IMR-90 (cell line): Measurements from ENCODE around the gene DGKZ. TPM values are rescaled to one million over a fixed set of nuclear protein-coding genes. Genes with fewer than 3 reads are reported as not detected.

Experiments used
- ATAC-seq: fragments of 200-7000 bp; cut with Tn5 transposase; 2 replicates; pipeline ENCODE4 v1.9.1; 2020; ENCODE audit warnings: low read depth, mild to moderate bottlenecking, moderate library complexity
- BruUV-seq: library from RNA; stranded (reverse); fragments of 400-500 nt; replicated peaks from 2 replicates; lab custom pipeline; 2021; lab: Mats Ljungman, UMichigan
- CTCF ChIA-PET: fragments of 300-600 bp; formaldehyde crosslinking; extraction: SDS; loops from one replicate; lab custom pipeline; 2021; ENCODE audit warnings: antibody characterized with exemption; lab: Yijun Ruan, JAX
- POLR2A ChIA-PET: fragments of 300-600 bp; sonication (Branson Sonifier 250); formaldehyde crosslinking; loops from one replicate; lab custom pipeline; 2022; ENCODE audit warnings: antibody characterized with exemption; ENCODE audit not compliant: unreplicated experiment; lab: Charles Lee
- DNase-seq: peaks from one replicate; pipeline ENCODE4 v3.0.0; 2013
- H2AFZ ChIP-seq: replicated peaks from 2 replicates; pipeline ENCODE3; 2013; ENCODE audit warnings: low read length, mild to moderate bottlenecking; ENCODE audit not compliant: poor library complexity
- H2AK5ac ChIP-seq: 2 replicates; pipeline ENCODE4 v1.6.1; 2013; ENCODE audit warnings: low read depth, low read length, inconsistent platforms
- H2AK9ac ChIP-seq: replicated peaks from 2 replicates; pipeline ENCODE3; 2013; ENCODE audit warnings: mild to moderate bottlenecking, low read depth, low read length, moderate library complexity; ENCODE audit not compliant: poor library complexity
- H2BK120ac ChIP-seq: 2 replicates; pipeline ENCODE4 v1.6.1; 2013; ENCODE audit warnings: low read depth, low read length, inconsistent platforms
- H2BK15ac ChIP-seq: 3 replicates; pipeline ENCODE4 v1.6.1; 2013; ENCODE audit warnings: low read depth, low read length, inconsistent platforms
- H2BK20ac ChIP-seq: 2 replicates; pipeline ENCODE4 v1.6.1; 2013; ENCODE audit warnings: low read depth, mild to moderate bottlenecking, inconsistent platforms, low read length, moderate library complexity
- H2BK5ac ChIP-seq: 2 replicates; pipeline ENCODE4 v1.6.1; 2013; ENCODE audit warnings: mild to moderate bottlenecking, low read depth, low read length, inconsistent platforms; ENCODE audit not compliant: poor library complexity, severe bottlenecking
- H3K14ac ChIP-seq: replicated peaks from 2 replicates; pipeline ENCODE4 v1.6.1; 2013; ENCODE audit warnings: low read depth, low read length, inconsistent platforms
- H3K18ac ChIP-seq: 2 replicates; pipeline ENCODE4 v1.6.1; 2013; ENCODE audit warnings: low read depth, low read length, control low read depth
- H3K23ac ChIP-seq: 2 replicates; pipeline ENCODE4 v1.6.1; 2013; ENCODE audit warnings: low read depth, low read length, inconsistent platforms
- H3K27ac ChIP-seq: 2 replicates; pipeline ENCODE4 v1.5.1; 2013; ENCODE audit warnings: mild to moderate bottlenecking, control low read depth, low read length; ENCODE audit not compliant: insufficient read depth
- H3K27me3 ChIP-seq: 2 replicates; pipeline ENCODE4 v1.6.1; 2013; ENCODE audit warnings: low read length; ENCODE audit not compliant: control insufficient read depth, insufficient read depth
- H3K36me3 ChIP-seq: 2 replicates; pipeline ENCODE4 v1.6.1; 2013; ENCODE audit warnings: low read length, mixed read lengths; ENCODE audit not compliant: control insufficient read depth, insufficient read depth
- H3K4ac ChIP-seq: 2 replicates; pipeline ENCODE4 v1.6.1; 2013; ENCODE audit warnings: low read depth, low read length, inconsistent platforms
- H3K4me1 ChIP-seq: 2 replicates; pipeline ENCODE4 v1.6.1; 2013; ENCODE audit warnings: low read length, mixed read lengths; ENCODE audit not compliant: control insufficient read depth, insufficient read depth
- H3K4me2 ChIP-seq: 2 replicates; pipeline ENCODE4 v1.6.1; 2013; ENCODE audit warnings: low read depth, mild to moderate bottlenecking, control low read depth, low read length, moderate library complexity
- H3K4me3 ChIP-seq: 2 replicates; pipeline ENCODE4 v1.5.1; 2013; ENCODE audit warnings: low read depth, mild to moderate bottlenecking, control low read depth, low read length, moderate library complexity; ENCODE audit not compliant: insufficient read depth
- H3K56ac ChIP-seq: 2 replicates; pipeline ENCODE4 v1.6.1; 2013; ENCODE audit warnings: low read length, inconsistent platforms; ENCODE audit not compliant: insufficient read depth; ENCODE audit errors: extremely low read depth
- H3K79me1 ChIP-seq, 2 experiments: 2 replicates each; pipeline ENCODE4 v1.6.1; 2013; ENCODE audit warnings: low read length in 2 of 2, inconsistent platforms in 1 of 2, low read depth in 1 of 2
- H3K9ac ChIP-seq: 2 replicates; pipeline ENCODE4 v1.6.1; 2013; ENCODE audit warnings: low read depth, low read length, control low read depth
- H3K9me1 ChIP-seq: 2 replicates; pipeline ENCODE4 v1.6.1; 2013; ENCODE audit warnings: low read length, inconsistent platforms; ENCODE audit not compliant: insufficient read depth
- H3K9me3 ChIP-seq: 2 replicates; pipeline ENCODE4 v1.6.1; 2013; ENCODE audit warnings: low read length; ENCODE audit not compliant: control insufficient read depth, insufficient read depth
- H4K20me1 ChIP-seq: 2 replicates; pipeline ENCODE4 v1.6.1; 2013; ENCODE audit warnings: low read length, inconsistent platforms; ENCODE audit not compliant: insufficient read depth
- H4K5ac ChIP-seq: 2 replicates; pipeline ENCODE4 v1.6.1; 2013; ENCODE audit warnings: mild to moderate bottlenecking, low read depth, low read length, control low read depth
- H4K8ac ChIP-seq, 2 experiments: 2 replicates each; pipeline ENCODE4 v1.6.1; 2013; ENCODE audit warnings: low read depth in 2 of 2, low read length in 2 of 2, control low read depth in 1 of 2, inconsistent platforms in 1 of 2
- H4K91ac ChIP-seq: 2 replicates; pipeline ENCODE4 v1.6.1; 2013; ENCODE audit warnings: low read depth, low read length, inconsistent platforms; ENCODE audit not compliant: insufficient read depth
- BHLHE40 ChIP-seq: fragments of 150-350 bp; IDR thresholded peaks from 2 replicates; pipeline ENCODE4 v1.6.1; 2016; ENCODE audit warnings: mild to moderate bottlenecking, low read depth, low read length
- CEBPB ChIP-seq: IDR thresholded peaks from 2 replicates; pipeline ENCODE4 v1.6.1; 2012; ENCODE audit warnings: low read depth, low read length, improper control_type of control experiment
- CHD1 ChIP-seq: IDR thresholded peaks from 2 replicates; pipeline ENCODE4 v1.6.1; 2012; ENCODE audit warnings: low read depth, low read length, improper control_type of control experiment
- FOS ChIP-seq: fragments of 150-350 bp; IDR thresholded peaks from 2 replicates; pipeline ENCODE4 v1.6.1; 2016; ENCODE audit warnings: low read depth, low read length
- MAFK ChIP-seq: IDR thresholded peaks from 2 replicates; pipeline ENCODE4 v1.6.1; 2012; ENCODE audit warnings: low read depth, low read length, improper control_type of control experiment
- MAZ ChIP-seq: IDR thresholded peaks from 2 replicates; pipeline ENCODE4 v1.6.1; 2012; ENCODE audit warnings: low read depth, mild to moderate bottlenecking, low read length, improper control_type of control experiment, moderate library complexity, borderline replicate concordance
- MXI1 ChIP-seq: IDR thresholded peaks from 2 replicates; pipeline ENCODE4 v1.6.1; 2012; ENCODE audit warnings: low read depth, mild to moderate bottlenecking, low read length, moderate library complexity, borderline replicate concordance
- NFE2L2 ChIP-seq: fragments of 150-350 bp; IDR thresholded peaks from 2 replicates; pipeline ENCODE4 v1.6.1; 2016; ENCODE audit warnings: low read depth, mild to moderate bottlenecking, low read length
- POLR2A ChIP-seq: IDR thresholded peaks from 2 replicates; pipeline ENCODE4 v1.6.1; 2012; ENCODE audit warnings: mild to moderate bottlenecking, low read depth, low read length
- RAD21 ChIP-seq: IDR thresholded peaks from 2 replicates; pipeline ENCODE4 v1.6.1; 2012; ENCODE audit warnings: low read length, improper control_type of control experiment
- RCOR1 ChIP-seq: IDR thresholded peaks from 2 replicates; pipeline ENCODE4 v1.6.1; 2012; ENCODE audit warnings: mild to moderate bottlenecking, low read length, improper control_type of control experiment; ENCODE audit not compliant: insufficient replicate concordance
- RFX5 ChIP-seq: IDR thresholded peaks from 2 replicates; pipeline ENCODE4 v1.8.0; 2012; ENCODE audit warnings: low read depth, mild to moderate bottlenecking, low read length, moderate library complexity
- SMC3 ChIP-seq: fragments of 150-350 bp; IDR thresholded peaks from 2 replicates; pipeline ENCODE4 v1.6.1; 2016; ENCODE audit warnings: low read depth, mild to moderate bottlenecking, antibody characterized with exemption, low read length, moderate library complexity
- WGBS, 2 experiments: methylation state at CpG; one replicate each; pipeline versions ENCODE4 v1.1.5 to v1.1.7; 2013; ENCODE audit warnings: missing lambda C conversion rate in 2 of 2; ENCODE audit not compliant: insufficient read length in 1 of 2; ENCODE audit errors: extremely low coverage in 2 of 2; 5-methylcytosine and 5-hydroxymethylcytosine counted together
- dilution Hi-C: fragments of 300-500 bp; cut with HindIII; formaldehyde crosslinking; loops from one replicate; pipeline ENCODE4 v1.14.3; 2018; ENCODE audit warnings: low sequenced_read_pairs; ENCODE audit not compliant: unreplicated experiment
- in situ Hi-C: fragments of 300-500 bp; cut with MboI; formaldehyde crosslinking; loops from 3 replicates; pipeline ENCODE4 v1.14.3; 2019; ENCODE audit warnings: low sequenced_read_pairs, inconsistent platforms, mixed read lengths
- intact Hi-C: fragments of 100-400 bp; cut with micrococcal nuclease; formaldehyde crosslinking; loops from 2 replicates; pipeline ENCODE4 v1.10.0; 2022
- polyA plus RNA-seq, 3 experiments: library from polyadenylated mRNA; depleted of rRNA; stranded (reverse); fragments of >200 nt; gene quantifications; 2 replicates each; pipeline ENCODE4 v1.2.3, GENCODE V29; 2012; ENCODE audit warnings: low replicate concordance in 1 of 3
- total RNA-seq: library from RNA; depleted of rRNA; stranded (reverse); fragments of >200 nt; gene quantifications from 2 replicates; pipeline ENCODE4 v1.2.3, GENCODE V29; 2012
- TF ChIP-seq, protein P1 (sequence below): fragments of 150-350 bp; IDR thresholded peaks from 2 replicates; pipeline ENCODE4 v1.6.1; 2017; ENCODE audit warnings: mild to moderate bottlenecking, antibody characterized with exemption, low read length, low read depth
- TF ChIP-seq, protein P2 (sequence below): conservative IDR thresholded peaks from 2 replicates; pipeline ENCODE4 v1.5.1; 2012; ENCODE audit warnings: mild to moderate bottlenecking, low read depth, low read length, improper control_type of control experiment

Gene DGKZ
- total and polyA plus RNA-seq, 2 of the 4 experiments (the other 2 are of a cell fraction): 46.8 to 62.0 TPM

DNA sequence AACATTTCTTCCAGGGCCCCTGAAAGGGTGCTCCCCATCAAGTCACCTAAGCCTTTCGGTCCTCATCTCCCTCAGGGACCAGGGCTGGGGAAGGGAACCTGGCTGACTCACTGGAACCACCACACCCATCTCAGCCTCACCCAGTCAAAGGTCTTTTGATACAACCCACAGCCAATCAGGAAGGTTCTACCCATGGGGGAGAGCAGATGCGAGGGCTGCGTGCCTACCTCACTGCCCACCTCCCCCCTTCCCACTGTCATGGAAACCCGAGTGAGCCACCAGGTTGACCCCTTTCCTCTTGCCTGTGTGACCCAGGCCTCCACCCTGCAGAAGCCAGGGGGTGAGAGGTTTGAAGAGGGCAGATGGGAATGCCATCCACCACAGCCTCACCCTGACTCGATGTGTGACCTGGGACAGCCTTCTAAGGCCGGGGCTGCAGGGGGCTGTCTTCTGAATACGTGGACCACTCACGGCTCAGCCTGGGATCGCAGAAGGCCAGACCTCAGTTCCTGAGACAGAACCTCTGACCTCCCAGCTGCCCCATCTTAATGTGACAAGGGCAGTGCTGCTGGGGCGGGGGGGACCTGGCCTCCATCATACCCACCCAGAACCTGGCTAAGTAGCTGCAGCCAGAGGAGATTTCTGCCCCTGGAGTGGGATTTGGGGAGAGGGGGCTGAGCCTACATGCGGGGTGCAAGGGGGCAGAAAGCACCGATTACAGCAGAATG is 36.9 kb downstream of the DGKZ start:
- H3K23ac ChIP-seq: no peak overlapping the region
- no peak overlapping the region for H3K27ac ChIP-seq
- no peak overlapping the region for H3K4ac ChIP-seq
- 0 out of 2 replicates have a peak, but pooled peaks cover 5% of the 10 kb centered on the region for H3K9me1 ChIP-seq
- POLR2A ChIA-PET: interaction anchor here (0.6 kb wide), 1 partner anchor 314 kb away, joined by 5 read pairs; no protein-coding TSS in a partner anchor
- peaks cover 12% of the 10 kb centered on the region for H3K4me1 ChIP-seq
- no peak overlapping the region for H2BK5ac ChIP-seq
- dilution Hi-C loops: no loop called here
- DNase-seq: no peak
- no TSS peak for BruUV-seq
- no peak overlapping the region for H2AK5ac ChIP-seq
- no peak overlapping the region for H3K9ac ChIP-seq
- in situ Hi-C loops: no loop called here
- no peak overlapping the region for H4K8ac ChIP-seq
- no peaks in the 10 kb centered on the region for H3K9me3 ChIP-seq
- peaks cover 0 to 11% of the 10 kb centered on the region in 2 experiments; a peak in 2 of 4 replicates for H3K79me1 ChIP-seq
- H2BK120ac ChIP-seq: no peak overlapping the region
- H2AFZ ChIP-seq: no peak overlapping the region
- H4K91ac ChIP-seq: no peak overlapping the region
- no peak overlapping the region for H4K5ac ChIP-seq
- no peak overlapping the region for H3K4me2 ChIP-seq
- H3K4me3 ChIP-seq: no peak overlapping the region
- H3K14ac ChIP-seq: no peak overlapping the region
- H3K27me3 ChIP-seq: peaks cover 15% of the 10 kb centered on the region
- no CpG with 5 or more reads among the region's 12 CpGs for WGBS, 2 experiments
- H2BK20ac ChIP-seq: no peak overlapping the region
- no peak overlapping the region for H2BK15ac ChIP-seq
- peaks cover 3% of the 10 kb centered on the region for H4K20me1 ChIP-seq
- no peak overlapping the region for H2AK9ac ChIP-seq
- no peak overlapping the region for H3K56ac ChIP-seq
- H3K36me3 ChIP-seq: no peaks in the 10 kb centered on the region
- intact Hi-C loops: loop anchor here (10.0 kb wide), 1 partner anchor 301 kb away; no protein-coding TSS in a partner anchor
- no peak for ATAC-seq
- no peak overlapping the region for H3K18ac ChIP-seq
- CTCF ChIA-PET: interaction anchor here (0.5 to 1.5 kb wide), 4 partner anchors 8 to 739 kb away, joined by 3 to 4 read pairs (median 4); partner anchors contain the start of gene CHRM4
- no peak for TF ChIP-seq FOS
- TF ChIP-seq, protein P1, sequence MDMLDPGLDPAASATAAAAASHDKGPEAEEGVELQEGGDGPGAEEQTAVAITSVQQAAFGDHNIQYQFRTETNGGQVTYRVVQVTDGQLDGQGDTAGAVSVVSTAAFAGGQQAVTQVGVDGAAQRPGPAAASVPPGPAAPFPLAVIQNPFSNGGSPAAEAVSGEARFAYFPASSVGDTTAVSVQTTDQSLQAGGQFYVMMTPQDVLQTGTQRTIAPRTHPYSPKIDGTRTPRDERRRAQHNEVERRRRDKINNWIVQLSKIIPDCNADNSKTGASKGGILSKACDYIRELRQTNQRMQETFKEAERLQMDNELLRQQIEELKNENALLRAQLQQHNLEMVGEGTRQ: no peak
- TF ChIP-seq MAFK: no peak
- TF ChIP-seq RCOR1: no peak
- no peak for TF ChIP-seq MXI1
- TF ChIP-seq MAZ: no peak
- no peak for TF ChIP-seq BHLHE40
- TF ChIP-seq RAD21: no peak
- no peak for TF ChIP-seq CEBPB
- TF ChIP-seq RFX5: no peak
- TF ChIP-seq CHD1: no peak
- TF ChIP-seq, protein P2, sequence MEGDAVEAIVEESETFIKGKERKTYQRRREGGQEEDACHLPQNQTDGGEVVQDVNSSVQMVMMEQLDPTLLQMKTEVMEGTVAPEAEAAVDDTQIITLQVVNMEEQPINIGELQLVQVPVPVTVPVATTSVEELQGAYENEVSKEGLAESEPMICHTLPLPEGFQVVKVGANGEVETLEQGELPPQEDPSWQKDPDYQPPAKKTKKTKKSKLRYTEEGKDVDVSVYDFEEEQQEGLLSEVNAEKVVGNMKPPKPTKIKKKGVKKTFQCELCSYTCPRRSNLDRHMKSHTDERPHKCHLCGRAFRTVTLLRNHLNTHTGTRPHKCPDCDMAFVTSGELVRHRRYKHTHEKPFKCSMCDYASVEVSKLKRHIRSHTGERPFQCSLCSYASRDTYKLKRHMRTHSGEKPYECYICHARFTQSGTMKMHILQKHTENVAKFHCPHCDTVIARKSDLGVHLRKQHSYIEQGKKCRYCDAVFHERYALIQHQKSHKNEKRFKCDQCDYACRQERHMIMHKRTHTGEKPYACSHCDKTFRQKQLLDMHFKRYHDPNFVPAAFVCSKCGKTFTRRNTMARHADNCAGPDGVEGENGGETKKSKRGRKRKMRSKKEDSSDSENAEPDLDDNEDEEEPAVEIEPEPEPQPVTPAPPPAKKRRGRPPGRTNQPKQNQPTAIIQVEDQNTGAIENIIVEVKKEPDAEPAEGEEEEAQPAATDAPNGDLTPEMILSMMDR: no peak
- no peak for TF ChIP-seq NFE2L2
- no peak for TF ChIP-seq SMC3
- no peak for TF ChIP-seq POLR2A
